Keratinocyte (primary cell): ENCODE data around the gene ACOT13. TPM values are rescaled to one million over a fixed set of nuclear protein-coding genes. Genes with fewer than 3 reads are reported as not detected.

Experiments used
- DNase-seq: peaks from one replicate; pipeline ENCODE4 v3.0.0-alpha.2; 2011; ENCODE audit warnings: low read depth, missing footprints, low spot score
- FAIRE-seq: peaks from 2 replicates; lab custom pipeline; 2011; peaks lifted over from hg19 to GRCh38; lab: Jason Lieb, UNC
- H2AFZ ChIP-seq: 2 replicates; pipeline ENCODE4 v1.6.0; 2012; ENCODE audit warnings: low read length, control low read depth, inconsistent platforms; ENCODE audit not compliant: control insufficient read depth
- H3K27ac ChIP-seq: 2 replicates; pipeline ENCODE4 v1.5.1; 2011; ENCODE audit warnings: low read length; ENCODE audit not compliant: control insufficient read depth, insufficient read depth
- H3K27me3 ChIP-seq: 3 replicates; pipeline ENCODE4 v1.6.0; 2011; ENCODE audit warnings: low read length; ENCODE audit not compliant: control insufficient read depth, insufficient read depth; ENCODE audit errors: extremely low read depth
- H3K36me3 ChIP-seq, 2 experiments: 2 replicates in 1 of 2; 3 replicates in 1 of 2; pipeline ENCODE4 v1.5.1; 2011; ENCODE audit warnings: low read length in 2 of 2, mild to moderate bottlenecking in 1 of 2; ENCODE audit not compliant: control insufficient read depth in 2 of 2, insufficient read depth in 2 of 2; ENCODE audit errors: extremely low read depth in 1 of 2
- H3K4me1 ChIP-seq: 3 replicates; pipeline ENCODE4 v1.5.1; 2011; ENCODE audit warnings: low read length; ENCODE audit not compliant: control insufficient read depth, insufficient read depth; ENCODE audit errors: extremely low read depth
- H3K4me2 ChIP-seq: 3 replicates; pipeline ENCODE4 v1.6.0; 2011; ENCODE audit warnings: low read depth, low read length; ENCODE audit not compliant: control insufficient read depth, insufficient read depth; ENCODE audit errors: extremely low read depth
- H3K4me3 ChIP-seq, 3 experiments: fragments of 200-600 bp in 1 of 3; sonication (generic) in 1 of 3; 2 replicates in 2 of 3; 3 replicates in 1 of 3; pipeline ENCODE4 v1.5.1; 2011 to 2016; ENCODE audit warnings: low read length in 3 of 3, mild to moderate bottlenecking in 3 of 3, control low read depth in 2 of 3, inconsistent platforms in 1 of 3, low read depth in 1 of 3, mixed read lengths in 1 of 3, mixed run types in 1 of 3, moderate library complexity in 1 of 3; ENCODE audit not compliant: control insufficient read depth in 2 of 3, insufficient read depth in 2 of 3; ENCODE audit errors: extremely low read depth in 1 of 3
- H3K79me2 ChIP-seq: 2 replicates; pipeline ENCODE4 v1.6.0; 2012; ENCODE audit warnings: low read length; ENCODE audit not compliant: control insufficient read depth, insufficient read depth
- H3K9ac ChIP-seq: 3 replicates; pipeline ENCODE4 v1.6.0; 2011; ENCODE audit warnings: low read length; ENCODE audit not compliant: control insufficient read depth, insufficient read depth; ENCODE audit errors: extremely low read depth
- H3K9me1 ChIP-seq: 3 replicates; pipeline ENCODE4 v1.6.0; 2011; ENCODE audit warnings: low read length; ENCODE audit not compliant: control insufficient read depth, insufficient read depth; ENCODE audit errors: extremely low read depth
- H3K9me3 ChIP-seq: 2 replicates; pipeline ENCODE4 v1.5.1; 2012; ENCODE audit warnings: low read depth, low read length; ENCODE audit not compliant: control insufficient read depth
- H4K20me1 ChIP-seq: 3 replicates; pipeline ENCODE4 v1.6.0; 2011; ENCODE audit warnings: low read length; ENCODE audit not compliant: control insufficient read depth, insufficient read depth; ENCODE audit errors: extremely low read depth
- CTCF ChIP-seq, 3 experiments: IDR thresholded peaks in 1 of 3; conservative IDR thresholded peaks in 1 of 3; optimal IDR thresholded peaks in 1 of 3; 2 replicates in 2 of 3; 3 replicates in 1 of 3; pipeline versions ENCODE3 to v1.5.1; 2011; ENCODE audit warnings: low read length in 3 of 3, mild to moderate bottlenecking in 3 of 3, moderate library complexity in 2 of 3, control low read depth in 1 of 3, inconsistent platforms in 1 of 3; ENCODE audit not compliant: insufficient read depth in 2 of 3; ENCODE audit errors: extremely low read depth in 1 of 3
- EZH2 ChIP-seq: IDR thresholded peaks from one replicate; pipeline ENCODE4 v1.6.1; 2012; ENCODE audit warnings: inconsistent platforms, mild to moderate bottlenecking, low read length, moderate library complexity
- dilution Hi-C: fragments of 300-500 bp; cut with MboI; formaldehyde crosslinking; loops from one replicate; pipeline ENCODE4 v1.7.0; 2020; ENCODE audit warnings: low sequenced_read_pairs; ENCODE audit not compliant: extremely low pct_ligation_motif_present
- polyA minus RNA-seq, 3 experiments: library from RNA; depleted of rRNA, polyadenylated mRNA; stranded (reverse); fragments of >200 nt; gene quantifications; 1 replicate in 1 of 3; 2 replicates in 1 of 3; 3 replicates in 1 of 3; pipeline ENCODE4 v1.2.3, GENCODE V29; 2011
- polyA plus RNA-seq, 5 experiments: library from polyadenylated mRNA; depleted of rRNA in 3 of 5; stranded (reverse) in 3 of 5; stranded (forward) in 1 of 5; unstranded in 1 of 5; fragments of >200 nt; gene quantifications; 1 replicate in 1 of 5; 2 replicates in 3 of 5; 3 replicates in 1 of 5; pipeline versions ENCODE4 v1.2.1 to v1.2.3, GENCODE V29; 2011 to 2012; ENCODE audit warnings: missing spikeins in 2 of 5, low read depth in 1 of 5, low replicate concordance in 1 of 5

The ACOT13 gene
- polyA plus RNA-seq: 29.5 to 57.9 TPM (median 41.5 TPM) in 3 replicates
- 124 TPM for polyA plus RNA-seq (2011; ENCODE audit: low read depth)
- 43.1 and 68.9 TPM in 2 replicates for polyA plus RNA-seq (2011; cell fraction: cytosol; rRNA removed)
- polyA plus RNA-seq (2011; cell fraction: nucleus; rRNA removed): 21.8 and 22.7 TPM in 2 replicates
- 34.7 and 35.6 TPM in 2 replicates for polyA plus RNA-seq (2012; ENCODE audit: low replicate concordance)
- polyA minus RNA-seq: 4.8 to 18.6 TPM (median 5.2 TPM) in 3 replicates
- 10.9 TPM for polyA minus RNA-seq (2011; cell fraction: cytosol; rRNA and poly(A)+ RNA removed)
- 1.6 and 1.9 TPM in 2 replicates for polyA minus RNA-seq (2011; cell fraction: nucleus; rRNA and poly(A)+ RNA removed)

- Histone ChIP-seq H3K4me2 (peak within 1 kb of the TSS; percentile 92), H3K9me1 (no peaks in the 10 kb centered on the region), H4K20me1 (no peaks in the 10 kb centered on the region), H3K27me3 (no peaks in the 10 kb centered on the region), H3K9me3 (no peaks in the 10 kb centered on the region), H3K4me1 (peaks cover 16% of the 10 kb centered on the region), H3K9ac (peak within 1 kb of the TSS; percentile 91), H3K79me2 (peaks cover 41% of the 10 kb centered on the region), H3K4me3 (peak within 1 kb of the TSS; percentile 60 to 100 (median 99)), H3K27ac (peak within 1 kb of the TSS; percentile 95), H2AFZ (peak within 1 kb of the TSS; percentile 99), H3K36me3 (peaks cover 10 to 12% of the 10 kb centered on the region in 2 experiments)
- DNase-seq (peak; percentile 67), FAIRE-seq (no peak)
- TF ChIP-seq CTCF (optimal IDR thresholded peaks at IDR 0.05 in 1 of 3, IDR thresholded peaks at IDR 0.05 in 1 of 3, conservative IDR thresholded peaks at IDR 0.05 in 1 of 3; ENCODE audit: extremely low read depth in 1 of 3, insufficient read depth in 2 of 3, low read length in 3 of 3) (peak in 2 of 3 experiments; percentile 55 to 57), EZH2 (no peak)
- dilution Hi-C loops: no loop called here
Observed at GRCh38 chr6:24666641-24667377, at the start of gene ACOT13, which contains the start of gene TDP2. Gene ACOT13, plus strand, starts transcription at chr6:24667077. Its CDS starts 187 bp downstream, at chr6:24667264. Gene TDP2, minus strand, starts transcription at chr6:24666899. Its CDS starts 37 bp downstream, at chr6:24666862.

GRCh38 chr6:24619661-24620060, 47.2 kb upstream of the ACOT13 start:
- dilution Hi-C loops: no loop called here
- DNase-seq (no peak), FAIRE-seq (no peak)
- H3K4me1 ChIP-seq: no peaks in the 10 kb centered on the region
- no peaks in the 10 kb centered on the region for H3K79me2 ChIP-seq
- no peaks in the 10 kb centered on the region for H4K20me1 ChIP-seq
- H3K27me3 ChIP-seq: no peaks in the 10 kb centered on the region
- no peaks in the 10 kb centered on the region for H3K36me3 ChIP-seq
- H3K9ac ChIP-seq: no peak overlapping the region
- H3K4me2 ChIP-seq: no peak overlapping the region
- no peak overlapping the region for H2AFZ ChIP-seq
- H3K4me3 ChIP-seq: no peak overlapping the region
- no peaks in the 10 kb centered on the region for H3K9me1 ChIP-seq
- no peaks in the 10 kb centered on the region for H3K9me3 ChIP-seq
- H3K27ac ChIP-seq: no peak overlapping the region
- TF ChIP-seq EZH2: no peak
- TF ChIP-seq CTCF (optimal IDR thresholded peaks at IDR 0.05 in 1 of 3, IDR thresholded peaks at IDR 0.05 in 1 of 3, conservative IDR thresholded peaks at IDR 0.05 in 1 of 3; ENCODE audit: extremely low read depth in 1 of 3, insufficient read depth in 2 of 3, low read length in 3 of 3): no peak
